22Rv1 (cell line): ENCODE results near the gene SLC5A2.

Source experiments
- H3K27ac ChIP-seq: fragments of 450-650 bp; 2 replicates; pipeline ENCODE4 v1.5.1; 2017
- ZFX ChIP-seq: fragments of 450-650 bp; IDR thresholded peaks from 2 replicates; pipeline ENCODE4 v1.6.1; 2017; ENCODE audit warnings: antibody characterized with exemption, borderline replicate concordance
- TF ChIP-seq, protein P1 (sequence below): fragments of 450-650 bp; IDR thresholded peaks from 2 replicates; pipeline ENCODE4 v1.5.1; 2017; ENCODE audit warnings: mild to moderate bottlenecking

Gene SLC5A2

DNA sequence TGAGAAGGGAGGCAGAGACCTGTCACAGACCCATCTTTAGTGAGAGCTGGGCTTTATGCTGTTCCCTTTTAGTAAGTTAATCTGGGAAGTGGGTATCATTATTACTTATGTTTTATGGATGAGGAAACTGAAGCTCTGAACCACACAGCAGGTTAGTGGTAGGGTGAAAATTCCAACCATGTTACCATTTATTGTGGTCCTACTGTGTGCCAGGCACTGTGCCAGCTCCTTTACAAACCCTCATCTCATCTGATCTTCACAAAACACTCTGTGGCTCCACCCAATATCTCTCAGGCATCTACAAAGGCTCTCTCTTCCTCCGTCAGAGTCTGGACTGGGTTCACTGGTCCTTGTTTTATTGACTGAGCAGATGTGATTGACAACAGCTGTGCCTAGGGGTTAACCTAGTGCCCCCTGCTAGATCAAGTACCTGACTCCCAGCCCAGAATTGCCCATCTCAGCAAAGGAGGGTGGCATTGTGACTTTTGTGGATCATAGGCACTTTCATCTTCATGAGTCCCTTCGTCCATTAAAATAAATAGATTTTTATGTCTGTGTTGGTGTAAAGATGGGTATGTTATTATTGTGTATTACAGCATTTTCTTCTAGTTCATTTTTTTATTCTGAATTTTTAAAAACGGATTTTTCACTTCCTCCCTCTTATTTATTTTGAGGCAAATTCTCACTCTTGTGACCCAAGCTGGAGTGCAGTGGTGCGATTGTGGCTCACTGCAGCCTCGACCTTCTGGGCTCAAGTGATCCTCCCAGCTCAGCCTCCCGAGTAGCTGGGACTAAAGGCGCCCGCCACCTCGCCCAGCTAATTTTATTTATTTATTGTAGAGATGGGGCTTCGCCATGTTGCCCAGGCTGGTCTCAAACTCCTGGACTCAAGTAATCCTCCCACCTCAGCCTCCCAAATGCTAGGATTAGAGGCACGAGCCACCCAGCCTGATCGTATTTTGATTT, 7.9 kb upstream of the SLC5A2 start:
- TF ChIP-seq, protein P1, sequence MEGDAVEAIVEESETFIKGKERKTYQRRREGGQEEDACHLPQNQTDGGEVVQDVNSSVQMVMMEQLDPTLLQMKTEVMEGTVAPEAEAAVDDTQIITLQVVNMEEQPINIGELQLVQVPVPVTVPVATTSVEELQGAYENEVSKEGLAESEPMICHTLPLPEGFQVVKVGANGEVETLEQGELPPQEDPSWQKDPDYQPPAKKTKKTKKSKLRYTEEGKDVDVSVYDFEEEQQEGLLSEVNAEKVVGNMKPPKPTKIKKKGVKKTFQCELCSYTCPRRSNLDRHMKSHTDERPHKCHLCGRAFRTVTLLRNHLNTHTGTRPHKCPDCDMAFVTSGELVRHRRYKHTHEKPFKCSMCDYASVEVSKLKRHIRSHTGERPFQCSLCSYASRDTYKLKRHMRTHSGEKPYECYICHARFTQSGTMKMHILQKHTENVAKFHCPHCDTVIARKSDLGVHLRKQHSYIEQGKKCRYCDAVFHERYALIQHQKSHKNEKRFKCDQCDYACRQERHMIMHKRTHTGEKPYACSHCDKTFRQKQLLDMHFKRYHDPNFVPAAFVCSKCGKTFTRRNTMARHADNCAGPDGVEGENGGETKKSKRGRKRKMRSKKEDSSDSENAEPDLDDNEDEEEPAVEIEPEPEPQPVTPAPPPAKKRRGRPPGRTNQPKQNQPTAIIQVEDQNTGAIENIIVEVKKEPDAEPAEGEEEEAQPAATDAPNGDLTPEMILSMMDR, result no peak
- TF ChIP-seq ZFX, result no peak
- no peak overlapping the region for H3K27ac ChIP-seq

DNA sequence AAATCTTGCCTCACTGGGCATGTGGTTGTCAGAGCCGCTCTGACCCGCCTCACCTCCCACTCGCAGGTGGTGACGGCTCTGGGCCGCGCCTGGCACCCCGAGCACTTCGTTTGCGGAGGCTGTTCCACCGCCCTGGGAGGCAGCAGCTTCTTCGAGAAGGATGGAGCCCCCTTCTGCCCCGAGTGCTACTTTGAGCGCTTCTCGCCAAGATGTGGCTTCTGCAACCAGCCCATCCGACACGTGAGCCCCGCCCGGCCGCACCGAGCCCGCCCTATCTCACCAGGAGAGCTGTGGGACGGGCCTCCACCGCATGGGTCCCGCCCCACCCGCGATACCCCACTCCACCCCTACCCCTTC, 7.0 kb upstream of the SLC5A2 start:
- H3K27ac ChIP-seq, result peak overlapping the region; percentile 74

DNA sequence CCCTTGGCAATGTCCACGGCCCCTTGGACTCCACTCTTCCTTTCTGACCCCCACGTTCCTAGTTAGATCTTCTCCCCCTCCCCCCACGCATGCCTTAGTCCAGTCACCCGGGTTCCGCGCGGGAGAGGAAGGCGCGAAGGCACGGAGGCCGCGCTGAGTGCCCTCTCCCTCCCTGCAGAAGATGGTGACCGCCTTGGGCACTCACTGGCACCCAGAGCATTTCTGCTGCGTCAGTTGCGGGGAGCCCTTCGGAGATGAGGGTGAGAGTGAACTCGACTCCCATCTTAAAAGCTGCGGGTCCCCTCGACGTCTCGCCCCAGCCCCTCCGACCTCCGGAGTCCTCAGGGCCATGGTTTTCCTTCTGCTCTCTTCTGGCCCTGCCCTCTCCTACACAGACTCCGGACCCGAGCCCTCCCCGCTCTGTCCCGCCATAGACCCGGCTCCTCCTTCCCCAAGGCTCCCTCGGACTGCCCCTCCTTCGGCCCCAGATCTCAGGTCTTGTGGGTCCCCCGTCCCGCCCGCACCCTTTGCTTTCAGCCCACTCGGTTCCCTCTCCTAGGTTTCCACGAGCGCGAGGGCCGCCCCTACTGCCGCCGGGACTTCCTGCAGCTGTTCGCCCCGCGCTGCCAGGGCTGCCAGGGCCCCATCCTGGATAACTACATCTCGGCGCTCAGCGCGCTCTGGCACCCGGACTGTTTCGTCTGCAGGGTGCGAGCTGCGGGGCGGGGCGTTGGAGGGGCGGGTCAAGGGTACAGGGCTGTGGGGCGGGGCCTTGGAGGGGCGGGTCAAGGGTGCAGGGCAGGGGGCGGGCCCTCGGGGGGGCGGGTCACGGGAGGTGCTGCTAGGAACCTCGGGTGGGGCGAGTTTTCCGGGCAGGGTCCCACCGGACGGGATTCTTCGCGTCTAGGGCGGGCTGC, 6.4 kb upstream of the SLC5A2 start:
- peak overlapping the region; percentile 74 for H3K27ac ChIP-seq
- TF ChIP-seq, protein P1, result no peak
- no peak for TF ChIP-seq ZFX

More for the DNA sequence above, 7.0 kb upstream of the SLC5A2 start:
- no peak for TF ChIP-seq ZFX
- TF ChIP-seq, protein P1, result no peak

DNA sequence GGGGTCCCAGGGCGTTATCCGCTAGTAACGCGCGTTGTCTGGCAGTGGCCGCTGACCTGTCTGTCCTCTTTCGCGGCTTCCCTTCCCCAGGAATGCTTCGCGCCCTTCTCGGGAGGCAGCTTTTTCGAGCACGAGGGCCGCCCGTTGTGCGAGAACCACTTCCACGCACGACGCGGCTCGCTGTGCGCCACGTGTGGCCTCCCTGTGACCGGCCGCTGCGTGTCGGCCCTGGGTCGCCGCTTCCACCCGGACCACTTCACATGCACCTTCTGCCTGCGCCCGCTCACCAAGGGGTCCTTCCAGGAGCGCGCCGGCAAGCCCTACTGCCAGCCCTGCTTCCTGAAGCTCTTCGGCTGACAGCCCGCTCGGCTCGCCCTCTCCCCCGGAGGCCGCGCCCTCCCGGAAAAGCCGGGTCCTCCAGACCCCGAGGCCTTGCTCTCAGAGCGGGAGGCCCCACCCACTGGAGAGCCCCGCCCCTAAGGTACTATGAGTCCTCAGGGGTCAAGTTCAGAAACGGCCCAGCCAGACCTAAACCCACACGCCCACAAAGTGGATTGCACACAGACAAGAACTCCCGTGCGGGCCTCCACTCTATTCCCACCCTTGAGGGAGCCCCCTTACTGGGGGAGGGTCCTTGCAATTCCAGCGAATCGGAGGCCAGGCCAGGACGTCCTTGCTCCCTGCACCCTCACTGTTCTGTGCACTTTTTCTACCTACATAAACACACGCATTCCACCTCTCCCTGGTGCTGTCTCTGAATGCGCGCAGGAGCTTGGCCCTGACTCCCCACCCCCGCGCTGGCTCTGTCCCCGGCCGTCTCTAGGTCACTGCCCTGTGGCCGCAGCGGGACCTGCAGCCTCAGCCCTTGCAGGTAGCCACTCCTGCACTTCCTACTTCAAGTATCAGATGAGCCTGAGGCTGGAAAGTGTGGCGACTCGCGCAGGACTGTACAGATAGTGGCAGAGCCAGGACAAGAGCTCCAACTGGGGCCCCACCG, 5.4 kb upstream of the SLC5A2 start:
- H3K27ac ChIP-seq, result peak overlapping the region; percentile 74
- TF ChIP-seq ZFX, result no peak
- TF ChIP-seq, protein P1, result peak; percentile 47; the same call in 1 of the 2 replicates

DNA sequence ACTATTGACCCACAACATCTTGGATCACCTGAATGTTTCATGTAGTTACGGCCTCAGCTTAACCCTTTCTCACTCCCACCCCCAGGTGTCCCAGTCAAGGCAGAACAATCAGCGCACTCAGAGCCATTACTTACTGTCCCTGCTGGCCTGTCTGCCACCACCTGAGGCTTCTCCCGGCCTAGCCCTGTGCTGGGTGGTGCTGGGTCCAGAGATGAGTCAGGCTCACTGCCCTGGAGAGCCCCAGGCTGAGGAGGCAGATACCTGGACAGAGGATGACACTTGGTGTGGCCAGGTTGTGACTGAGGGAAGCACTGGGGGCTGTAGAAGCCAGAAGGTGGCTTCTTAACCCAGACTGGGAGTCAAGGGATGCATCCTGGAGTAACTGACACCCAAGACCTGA, 4.0 kb upstream of the SLC5A2 start:
- no peak overlapping the region for H3K27ac ChIP-seq
- no peak for TF ChIP-seq ZFX
- TF ChIP-seq, protein P1, result no peak

DNA sequence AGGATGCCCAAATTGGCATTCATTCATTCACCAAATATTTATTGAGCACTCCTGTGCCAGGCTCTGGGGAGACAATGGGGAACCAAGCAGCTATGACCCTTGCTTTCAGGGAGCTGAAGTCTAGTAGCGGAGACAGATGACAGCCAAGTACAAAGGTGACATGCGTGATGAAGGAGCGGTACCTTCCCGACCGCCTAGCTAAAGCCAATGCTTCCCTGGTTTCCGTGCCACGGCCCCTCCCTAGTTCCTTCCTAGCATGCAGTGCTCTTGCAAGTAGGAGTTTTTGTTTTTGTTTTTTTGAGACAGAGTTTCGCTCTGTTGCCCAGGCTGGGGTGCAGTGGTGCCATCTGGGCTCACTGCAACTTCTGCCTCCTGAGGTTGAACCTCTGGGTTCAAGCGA, 3.2 kb upstream of the SLC5A2 start:
- no peak overlapping the region for H3K27ac ChIP-seq
- TF ChIP-seq, protein P1, result no peak
